GM04504 (cell line): ENCODE results near the gene TSNAX.
"Not testable (repeated sequence)": the region's sequence is repeated elsewhere in the genome, so short reads cannot be mapped to it uniquely, and the experiment has no call there.

Experiments
- DNase-seq: peaks from one replicate; pipeline ENCODE4 v3.0.0-alpha.2; 2012; ENCODE audit warnings: low read depth

Gene TSNAX

DNA sequence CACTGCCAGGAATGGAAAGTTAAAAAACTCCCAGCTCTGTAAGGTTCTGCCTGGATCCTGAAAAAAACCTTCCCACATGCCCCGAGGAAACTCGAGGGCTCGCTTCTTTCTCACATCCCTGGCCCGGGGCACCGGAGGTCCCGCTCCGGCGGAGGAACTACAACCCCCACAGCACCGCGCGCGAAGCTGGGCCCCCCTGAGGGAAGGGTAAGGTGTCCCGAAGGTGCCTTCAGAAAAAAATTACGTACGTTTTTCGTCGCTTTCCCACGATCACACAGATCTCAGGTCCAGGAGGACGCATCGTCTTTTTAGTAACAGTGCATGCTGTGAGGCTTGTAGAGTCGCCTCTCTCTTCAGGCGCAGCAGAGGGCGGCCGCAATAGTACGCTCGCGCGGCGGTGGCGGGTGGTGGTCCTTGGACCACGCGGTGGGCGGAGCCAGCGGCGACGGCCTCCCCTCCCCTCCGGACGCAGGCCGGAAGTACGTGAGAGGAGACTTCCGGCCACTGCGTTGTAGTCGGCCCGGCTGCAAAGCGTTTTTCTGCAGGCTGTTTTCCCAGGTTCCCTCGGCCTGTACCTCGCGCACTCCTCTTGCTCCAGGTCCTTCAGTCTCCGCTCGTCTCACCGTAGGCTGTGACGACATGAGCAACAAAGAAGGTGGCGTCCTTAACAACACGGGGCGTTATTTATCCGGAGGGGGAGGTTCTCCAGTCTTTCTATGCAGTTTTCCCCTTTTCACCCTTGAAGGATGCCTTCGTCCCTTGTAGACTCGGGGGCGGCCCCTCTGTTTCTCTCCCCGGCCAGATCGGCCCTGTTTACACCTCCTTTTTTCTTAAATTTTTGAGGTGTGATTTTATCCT lies at the start of gene TSNAX:
Gene TSNAX, plus strand, starts transcription at position 498 of the 858 bp plus-strand sequence. Its CDS starts 142 bp downstream, at position 640.
- peak; percentile 82 for DNase-seq

GRCh38 chr1:231478811-231479210 lies 49.7 kb upstream of the TSNAX start:
- no peak for DNase-seq

- no peak for DNase-seq
These were observed 48.5 kb upstream of the TSNAX start for GRCh38 chr1:231480008-231480407.

DNA sequence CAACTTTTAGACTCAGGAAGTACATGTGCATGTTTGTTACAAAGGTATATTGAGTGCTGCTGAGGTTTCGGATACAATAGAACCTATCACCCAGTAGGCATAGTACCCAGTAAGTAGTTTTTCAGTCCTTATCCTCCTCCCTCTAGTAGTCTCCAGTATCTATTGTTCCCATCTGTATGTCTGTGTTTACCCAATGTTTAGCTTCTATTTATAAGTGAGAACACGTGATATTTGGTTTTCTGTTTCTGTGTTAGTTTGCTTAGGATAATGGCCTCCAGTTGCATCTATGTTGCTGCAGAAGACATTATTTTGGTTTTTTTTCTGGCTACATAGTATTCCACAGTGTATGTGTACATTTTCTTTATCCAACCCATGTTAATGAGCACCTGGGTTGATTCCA lies 47.2 kb upstream of the TSNAX start:
- DNase-seq, result no peak

GRCh38 chr1:231485029-231485784 lies 43.3 kb upstream of the TSNAX start:
- DNase-seq, result no peak

- DNase-seq, result no peak
These were observed 41.5 kb upstream of the TSNAX start for GRCh38 chr1:231487019-231487418.

GRCh38 chr1:231487910-231488309 lies 40.6 kb upstream of the TSNAX start:
- no peak for DNase-seq

- DNase-seq, result no peak
These were observed 34.9 kb upstream of the TSNAX start for GRCh38 chr1:231493421-231494185.

- no peak for DNase-seq
These were observed 33.9 kb upstream of the TSNAX start for GRCh38 chr1:231494439-231495110.

DNA sequence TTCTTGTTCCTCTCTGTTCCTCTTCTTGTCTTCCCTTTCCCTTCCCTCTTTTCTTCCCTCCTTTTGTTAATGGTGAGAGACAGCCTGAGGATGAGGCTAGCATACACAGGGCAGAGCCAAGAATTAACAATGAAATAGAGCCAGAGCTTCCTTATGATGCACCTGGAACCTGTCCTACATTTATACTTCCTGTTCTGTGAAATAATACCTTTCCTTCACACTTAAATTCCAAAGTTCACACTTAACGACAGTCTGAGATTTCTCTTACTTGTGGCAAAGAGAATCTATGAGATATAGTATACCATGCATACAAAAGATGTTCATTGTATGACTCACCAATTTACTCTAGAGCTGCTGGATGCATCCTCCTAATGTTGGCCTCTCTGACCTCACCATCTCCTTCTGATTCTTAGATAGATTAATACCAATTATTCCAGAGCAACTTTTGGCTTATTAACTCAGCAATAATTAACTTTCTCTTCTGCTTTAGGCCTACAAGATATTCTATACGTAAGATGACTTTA lies 30.8 kb upstream of the TSNAX start:
- DNase-seq, result no peak

DNA sequence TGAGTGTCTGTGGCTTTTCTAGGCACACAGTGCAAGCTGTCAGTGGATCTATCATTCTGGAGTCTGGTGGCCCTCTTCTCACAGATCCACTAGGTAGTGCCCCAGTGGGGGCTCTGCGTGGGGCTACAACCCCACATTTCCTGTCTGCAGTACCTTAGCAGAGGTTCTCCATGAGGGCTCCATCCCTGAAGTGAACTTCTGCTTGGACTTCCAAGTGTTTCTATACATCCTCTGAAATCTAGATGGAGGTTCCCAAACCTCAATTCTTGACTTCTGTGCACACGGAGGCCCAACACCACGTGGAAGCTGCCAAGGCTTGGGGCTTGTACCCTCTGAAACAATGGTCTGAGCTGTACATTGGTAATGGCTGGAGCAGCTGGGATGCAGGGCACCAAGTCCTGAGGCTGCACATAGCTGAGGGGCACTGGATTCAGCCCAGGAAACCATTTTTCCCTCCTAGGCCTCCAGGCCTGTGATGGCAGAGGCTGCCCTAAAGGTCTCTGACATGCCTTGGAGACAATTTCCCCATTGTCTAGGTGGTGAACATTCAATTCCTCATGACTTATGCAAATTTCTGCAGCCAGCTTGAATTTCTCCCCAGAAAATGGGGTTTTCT lies 29.2 kb upstream of the TSNAX start:
- no peak for DNase-seq

DNA sequence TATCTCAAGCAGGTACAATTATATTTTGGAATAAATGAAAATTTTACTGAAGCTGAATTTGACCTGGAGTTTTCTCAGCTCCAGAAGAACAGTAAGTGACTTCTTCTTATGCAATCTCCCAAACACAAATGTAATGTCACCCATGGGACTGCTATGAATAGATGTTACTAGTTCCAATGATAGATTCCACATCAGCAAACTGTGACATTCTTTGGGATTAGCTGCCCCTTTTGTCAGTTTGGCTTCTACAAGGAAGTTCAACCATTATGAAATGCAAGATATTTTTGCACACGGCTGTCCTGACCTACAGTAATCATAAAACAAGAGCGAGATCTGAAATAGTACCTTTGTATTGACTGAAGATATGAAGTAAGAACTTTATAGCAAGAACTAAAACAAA lies 27.8 kb upstream of the TSNAX start:
- no peak for DNase-seq

DNA sequence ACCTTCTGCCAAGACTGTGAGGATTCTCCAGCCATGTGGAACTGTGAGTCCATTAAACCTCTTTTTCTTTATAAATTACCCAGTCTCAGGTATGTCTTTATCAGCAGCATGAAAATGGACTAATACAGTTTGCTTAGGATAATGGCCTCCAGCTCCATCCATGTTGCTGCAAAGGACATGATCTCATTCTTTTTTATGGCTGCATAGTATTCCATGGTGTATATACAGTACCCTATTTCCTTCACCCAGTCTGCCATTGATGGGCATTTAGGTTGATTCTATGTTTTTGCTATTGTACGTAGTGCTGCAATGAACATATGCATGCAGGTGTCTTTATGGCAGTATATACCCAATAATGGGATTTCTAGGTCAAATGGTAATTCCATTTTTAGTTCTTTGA lies 25.3 kb upstream of the TSNAX start:
- DNase-seq, result not testable (repeated sequence)

- DNase-seq, result no peak
These were observed 20.8 kb upstream of the TSNAX start for GRCh38 chr1:231507476-231508355.

DNA sequence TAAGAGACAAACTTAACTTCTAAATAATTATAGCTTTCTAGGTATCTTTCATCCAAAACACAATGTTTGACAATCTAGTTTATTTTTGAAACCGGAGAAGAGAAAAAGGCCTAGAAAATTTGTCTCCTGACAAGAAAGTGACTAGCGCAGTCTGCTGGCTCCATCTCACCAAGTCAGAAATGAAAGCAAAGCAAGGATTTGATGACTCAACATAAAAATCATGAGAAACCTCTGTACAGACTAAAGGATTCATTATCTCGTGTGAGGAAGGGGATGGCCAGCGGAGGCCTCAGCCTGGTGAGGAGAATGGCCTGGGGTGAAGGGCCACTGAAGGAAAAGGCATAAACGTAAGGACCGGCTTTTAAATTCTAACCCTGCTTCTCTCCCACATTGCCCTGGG lies 20.0 kb upstream of the TSNAX start:
- no peak for DNase-seq

- DNase-seq, result no peak
These were observed 19.5 kb upstream of the TSNAX start for GRCh38 chr1:231508941-231509340.

DNA sequence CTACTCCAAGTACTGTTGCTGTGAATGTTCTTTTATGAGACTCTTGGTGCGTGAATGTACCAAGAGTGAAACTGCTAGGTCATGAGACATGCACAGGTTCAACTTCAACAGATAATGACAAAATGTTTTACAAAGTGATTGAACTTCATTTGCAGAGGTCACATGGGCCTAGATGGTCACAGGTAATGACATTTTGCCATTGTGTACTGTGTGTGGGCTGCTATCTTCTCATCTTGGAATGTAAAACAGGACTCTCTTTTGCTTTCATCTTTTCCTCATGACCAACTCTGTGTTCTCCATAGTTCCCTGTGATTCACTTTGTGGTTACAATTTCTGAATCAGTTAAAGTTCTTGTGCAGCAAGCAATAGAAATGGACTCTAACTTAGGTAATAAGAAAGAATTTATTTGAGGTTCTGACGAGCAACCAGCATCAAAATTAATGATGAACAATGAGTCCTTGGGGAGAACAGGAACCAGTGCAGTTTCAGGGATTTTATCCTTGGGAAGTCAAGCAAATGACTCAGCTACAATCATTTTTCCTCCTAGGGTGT lies 16.2 kb upstream of the TSNAX start:
- DNase-seq, result peak; percentile 76

GRCh38 chr1:231515748-231516147 lies 12.7 kb upstream of the TSNAX start:
- DNase-seq, result no peak

DNA sequence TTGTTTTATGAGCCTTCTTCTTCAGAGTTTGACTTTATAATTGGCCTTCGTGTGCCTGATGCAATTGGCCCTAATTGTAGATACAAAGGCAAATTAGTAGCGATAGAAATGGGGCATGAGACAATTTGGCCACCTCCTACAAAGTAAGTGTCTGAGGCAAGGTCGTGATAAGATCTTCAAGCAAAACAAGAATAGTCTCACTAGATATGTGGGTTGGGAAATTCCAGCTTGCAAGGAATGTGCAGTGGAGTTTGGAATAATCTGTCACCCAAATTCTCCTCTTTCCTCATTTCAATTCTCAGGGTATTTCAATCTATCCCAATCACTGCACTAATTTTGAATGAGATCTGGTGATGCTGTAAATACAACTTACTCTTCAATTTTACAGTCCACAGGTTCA lies 11.4 kb upstream of the TSNAX start:
- DNase-seq, result no peak

GRCh38 chr1:231518485-231519034 lies 9.9 kb upstream of the TSNAX start:
- DNase-seq, result no peak
